Ectodermal cell (in vitro differentiated cells): ENCODE results near the gene USP54.
A peak's percentile ranks its signal among the peaks of the same experiment; 100 is the strongest.
"Not testable (repeated sequence)": the region's sequence is repeated elsewhere in the genome, so short reads cannot be mapped to it uniquely, and the experiment has no call there.

ENCODE experiments used
- H3K27ac ChIP-seq: 2 replicates; pipeline ENCODE4 v1.7.0; 2013; ENCODE audit warnings: mild to moderate bottlenecking, low read depth, low read length; ENCODE audit not compliant: insufficient read depth, poor library complexity, severe bottlenecking
- H3K27me3 ChIP-seq: 2 replicates; pipeline ENCODE4 v1.7.0; 2013; ENCODE audit warnings: mild to moderate bottlenecking, low read length; ENCODE audit not compliant: insufficient read depth, control insufficient read depth, poor library complexity, severe bottlenecking
- H3K36me3 ChIP-seq: one replicate; pipeline ENCODE4 v1.7.0; 2013; ENCODE audit warnings: low read length; ENCODE audit not compliant: control insufficient read depth, insufficient read depth
- H3K4me1 ChIP-seq: one replicate; pipeline ENCODE4 v1.7.0; 2013; ENCODE audit warnings: low read length; ENCODE audit not compliant: control insufficient read depth, insufficient read depth
- H3K4me3 ChIP-seq: 2 replicates; pipeline ENCODE4 v1.7.0; 2013; ENCODE audit warnings: low read depth, low read length, control low read depth; ENCODE audit not compliant: insufficient read depth
- H3K9me3 ChIP-seq: 2 replicates; pipeline ENCODE4 v1.7.0; 2013; ENCODE audit warnings: mild to moderate bottlenecking, low read length, moderate library complexity; ENCODE audit not compliant: control insufficient read depth
- WGBS, 2 experiments: methylation state at CpG; one replicate each; pipeline ENCODE4 v1.1.7; 2013; ENCODE audit warnings: missing lambda C conversion rate in 2 of 2; 5-methylcytosine and 5-hydroxymethylcytosine counted together

USP54 gene

DNA sequence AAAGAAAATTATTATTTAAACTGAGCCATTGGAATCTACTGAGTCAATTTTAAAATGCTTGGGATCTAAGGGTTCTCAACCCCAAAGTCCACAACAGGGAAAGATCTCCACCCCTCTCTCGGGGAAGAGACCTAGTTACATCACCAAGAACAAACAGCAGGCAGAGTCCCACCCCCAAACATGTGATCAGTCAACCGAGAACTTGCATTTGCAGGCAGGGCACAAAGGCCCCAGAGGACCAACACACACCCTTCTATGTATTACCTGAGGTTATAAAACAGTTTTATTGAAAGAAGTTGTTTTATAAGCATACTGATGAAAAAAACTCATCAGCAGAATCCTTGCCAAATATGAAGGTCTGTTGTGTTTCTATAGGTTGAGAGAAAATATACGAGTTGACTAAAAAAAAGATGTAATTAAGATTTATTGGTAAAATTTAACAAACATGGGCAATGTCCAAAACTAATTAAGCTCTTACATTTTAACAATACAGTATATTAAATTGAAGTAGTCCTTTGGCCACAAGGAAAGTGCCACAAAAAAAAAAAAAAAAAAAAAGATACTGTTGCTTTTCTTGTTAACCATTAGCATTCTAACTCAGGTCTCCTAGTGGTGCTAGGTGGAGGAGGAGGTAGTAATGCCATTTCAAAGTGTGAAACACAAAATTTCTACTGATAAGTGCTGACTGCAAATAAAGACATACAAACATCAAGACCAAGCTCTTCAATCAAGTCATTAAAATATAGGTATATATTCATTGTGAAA is 975 bp upstream of the USP54 start:
- Histone ChIP-seq H3K9me3 (no peaks in the 10 kb centered on the region), H3K4me3 (no peak overlapping the region), H3K27me3 (no peaks in the 10 kb centered on the region), H3K36me3 (no peaks in the 10 kb centered on the region), H3K27ac (peak overlapping the region; percentile 89), H3K4me1 (peaks cover 27% of the 10 kb centered on the region)
- WGBS, 2 experiments = 0 to 28% methylated on average over 2 to 3 of the region's 3 CpGs

DNA sequence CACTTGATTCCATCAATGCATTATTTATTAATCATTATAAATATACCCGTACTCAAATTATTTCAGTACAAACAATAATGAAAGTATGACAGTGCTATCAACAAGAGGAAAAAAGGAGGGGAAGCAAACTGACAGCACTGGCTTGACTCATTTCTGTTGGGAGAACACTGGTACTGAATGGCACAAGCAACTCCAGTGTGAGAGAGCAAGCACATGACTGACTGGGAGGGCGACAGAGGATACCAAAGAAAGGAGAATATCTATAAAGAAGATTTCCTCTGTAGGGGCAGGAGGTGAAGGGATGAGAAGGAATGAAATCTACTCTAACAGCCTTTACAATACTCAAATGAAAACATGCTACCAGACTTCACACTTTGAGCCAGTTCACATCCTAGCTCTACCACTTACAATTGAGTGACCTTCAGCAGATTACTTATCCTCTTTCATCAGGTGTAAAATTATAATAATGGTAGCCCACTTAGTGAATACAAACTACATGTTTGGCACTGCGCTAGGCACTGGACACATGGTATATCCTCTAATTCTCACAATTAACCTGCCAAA is 1.5 kb downstream of the USP54 start:
- 90 to 92% methylated on average over 2 to 3 of the region's 3 CpGs for WGBS, 2 experiments
- no peak overlapping the region for H3K4me3 ChIP-seq
- no peaks in the 10 kb centered on the region for H3K9me3 ChIP-seq
- peaks cover 27% of the 10 kb centered on the region for H3K4me1 ChIP-seq
- no peak overlapping the region for H3K27ac ChIP-seq
- H3K27me3 ChIP-seq = no peaks in the 10 kb centered on the region
- no peaks in the 10 kb centered on the region for H3K36me3 ChIP-seq

DNA sequence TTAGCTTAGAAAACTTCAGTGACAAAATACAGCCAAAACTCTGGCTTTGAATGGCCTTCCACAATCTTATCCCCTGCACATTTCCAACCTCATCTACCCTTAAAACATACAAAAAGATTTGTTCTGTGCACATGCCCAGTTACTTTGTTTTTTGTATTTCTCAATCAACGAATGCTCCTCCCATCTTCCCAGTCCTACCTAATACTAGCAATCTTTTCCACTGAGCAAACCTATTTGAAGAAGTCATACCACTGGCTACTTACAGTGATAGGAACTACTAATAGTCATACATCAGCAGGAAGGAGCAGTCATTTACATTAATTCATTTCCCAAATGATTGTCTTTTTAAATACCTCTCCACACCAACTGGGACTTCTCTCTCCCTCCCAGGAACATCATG is 2.5 kb downstream of the USP54 start:
- no peaks in the 10 kb centered on the region for H3K27me3 ChIP-seq
- H3K4me1 ChIP-seq = peaks cover 27% of the 10 kb centered on the region
- WGBS, 2 experiments = 90 to 96% methylated on average over 1 of the region's 1 CpG
- no peaks in the 10 kb centered on the region for H3K9me3 ChIP-seq
- no peak overlapping the region for H3K27ac ChIP-seq
- no peak overlapping the region for H3K4me3 ChIP-seq
- no peaks in the 10 kb centered on the region for H3K36me3 ChIP-seq

DNA sequence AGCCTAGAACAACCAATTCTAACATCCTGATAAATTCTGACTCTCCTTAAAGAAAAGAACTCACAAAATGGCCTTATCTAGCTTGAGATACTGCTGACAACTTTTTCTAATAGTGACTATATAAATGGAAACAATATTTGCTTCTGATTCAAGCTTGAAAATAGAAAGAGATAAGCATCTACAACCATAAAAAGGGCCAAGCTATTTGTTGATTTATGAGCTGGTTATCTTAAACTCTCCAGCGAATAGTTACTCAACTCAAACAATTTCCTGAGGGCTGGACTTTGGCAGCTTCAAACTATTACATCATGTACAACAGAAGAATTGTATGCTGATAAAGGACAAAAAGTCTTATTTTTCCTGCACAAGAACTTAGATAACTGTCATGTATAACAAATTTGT is 4.6 kb downstream of the USP54 start:
- peaks cover 24% of the 10 kb centered on the region for H3K4me1 ChIP-seq
- WGBS, 2 experiments = 94 to 100% methylated on average over 1 of the region's 1 CpG
- H3K4me3 ChIP-seq = no peak overlapping the region
- no peaks in the 10 kb centered on the region for H3K36me3 ChIP-seq
- no peaks in the 10 kb centered on the region for H3K9me3 ChIP-seq
- no peaks in the 10 kb centered on the region for H3K27me3 ChIP-seq
- H3K27ac ChIP-seq = no peak overlapping the region

DNA sequence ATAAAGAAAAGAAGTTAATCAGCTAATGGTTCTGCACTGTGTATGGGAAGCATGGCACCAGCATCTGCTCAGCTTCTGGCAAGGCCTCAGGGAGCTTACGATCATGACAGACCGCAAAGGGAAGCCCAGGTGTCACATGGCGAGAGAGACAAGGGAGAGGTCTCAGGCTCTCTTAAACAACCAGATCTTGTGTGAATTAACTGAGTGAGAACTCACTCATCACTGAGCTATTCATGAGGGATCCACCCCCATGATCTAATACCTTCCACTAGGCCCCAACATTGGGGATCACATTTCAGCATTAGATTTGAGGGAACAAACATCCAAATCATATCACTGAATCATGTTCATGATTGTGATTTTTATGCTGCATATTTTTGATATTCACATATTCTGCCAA is 5.8 kb downstream of the USP54 start:
- Histone ChIP-seq H3K36me3 (no peaks in the 10 kb centered on the region), H3K9me3 (no peaks in the 10 kb centered on the region), H3K4me1 (peaks cover 14% of the 10 kb centered on the region), H3K27me3 (no peaks in the 10 kb centered on the region), H3K27ac (no peak overlapping the region), H3K4me3 (no peak overlapping the region)
- WGBS, 2 experiments = 93 to 96% methylated on average over 3 of the region's 3 CpGs

DNA sequence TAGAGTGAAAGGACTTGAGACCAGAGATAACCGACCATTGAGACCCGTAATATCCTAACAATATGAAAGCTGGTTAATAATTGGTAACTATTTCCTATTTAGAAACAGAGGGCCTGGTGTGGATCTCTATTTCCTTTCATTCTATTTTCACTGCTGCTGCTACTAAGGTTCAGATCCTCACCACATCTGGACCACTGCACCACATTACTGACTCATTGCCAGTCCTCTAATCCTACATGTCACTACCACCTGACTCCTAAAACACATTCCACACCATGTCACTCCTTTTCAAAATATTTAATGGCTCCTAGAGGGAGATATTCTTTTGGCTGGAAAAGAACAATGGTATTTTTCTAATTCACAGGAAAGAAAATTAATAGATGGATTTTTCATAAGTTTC is 6.4 kb downstream of the USP54 start:
- no peaks in the 10 kb centered on the region for H3K9me3 ChIP-seq
- whole genome bisulfite sequencing, 2 experiments = 100% methylated on average over 2 of the region's 2 CpGs
- H3K4me3 ChIP-seq = no peak overlapping the region
- H3K4me1 ChIP-seq = peaks cover 8% of the 10 kb centered on the region
- H3K27me3 ChIP-seq = no peaks in the 10 kb centered on the region
- H3K36me3 ChIP-seq = no peaks in the 10 kb centered on the region
- H3K27ac ChIP-seq = no peak overlapping the region

DNA sequence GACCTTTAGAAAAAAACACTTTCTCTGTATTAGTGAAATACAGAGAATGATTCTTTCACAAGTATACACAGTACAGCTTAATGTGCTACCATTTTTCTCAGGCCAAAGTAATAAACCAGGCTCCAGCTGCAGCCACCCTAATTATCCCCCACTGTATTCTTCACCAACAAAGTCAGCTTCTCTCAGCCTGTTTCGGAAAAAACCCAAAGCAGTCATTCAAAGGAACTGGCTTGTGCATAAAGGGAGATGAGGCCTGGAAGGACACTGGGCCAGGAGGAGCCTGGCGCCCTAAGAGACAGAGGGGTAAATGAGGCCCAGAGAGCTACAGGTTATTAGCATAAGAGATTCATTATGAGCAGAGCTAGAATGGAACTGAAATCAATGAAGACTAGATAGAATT is 9.2 kb downstream of the USP54 start:
- Histone ChIP-seq H3K9me3 (no peaks in the 10 kb centered on the region), H3K27me3 (no peaks in the 10 kb centered on the region), H3K4me1 (peaks cover 5% of the 10 kb centered on the region), H3K36me3 (no peaks in the 10 kb centered on the region), H3K4me3 (no peak overlapping the region), H3K27ac (peak overlapping the region; percentile 72)
- WGBS, 2 experiments = 66 to 79% methylated on average over 2 of the region's 2 CpGs

DNA sequence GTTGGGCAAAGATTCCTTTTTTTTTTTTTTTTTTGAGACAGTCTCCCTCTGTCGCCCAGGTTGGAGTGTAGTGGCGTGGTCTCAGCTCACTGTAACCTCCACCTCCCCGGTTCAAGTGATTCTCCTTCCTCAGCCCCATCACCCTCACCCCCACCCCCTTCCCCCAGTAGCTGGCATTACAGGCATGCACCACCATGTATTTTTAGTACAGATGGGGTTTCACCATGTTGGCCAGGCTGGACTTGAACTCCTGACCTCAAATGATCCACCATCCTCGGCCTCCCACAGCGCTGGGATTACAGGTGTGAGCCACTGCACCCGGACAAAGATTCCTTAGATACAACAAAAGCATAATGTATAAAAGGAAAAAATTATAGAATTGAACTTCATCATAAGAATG is 12.2 kb downstream of the USP54 start:
- H3K27me3 ChIP-seq, H3K4me1 ChIP-seq, H3K27ac ChIP-seq, H3K36me3 ChIP-seq, H3K9me3 ChIP-seq, H3K4me3 ChIP-seq: not testable (repeated sequence)
- WGBS, 2 experiments = 86 to 96% methylated on average over 5 of the region's 6 CpGs

DNA sequence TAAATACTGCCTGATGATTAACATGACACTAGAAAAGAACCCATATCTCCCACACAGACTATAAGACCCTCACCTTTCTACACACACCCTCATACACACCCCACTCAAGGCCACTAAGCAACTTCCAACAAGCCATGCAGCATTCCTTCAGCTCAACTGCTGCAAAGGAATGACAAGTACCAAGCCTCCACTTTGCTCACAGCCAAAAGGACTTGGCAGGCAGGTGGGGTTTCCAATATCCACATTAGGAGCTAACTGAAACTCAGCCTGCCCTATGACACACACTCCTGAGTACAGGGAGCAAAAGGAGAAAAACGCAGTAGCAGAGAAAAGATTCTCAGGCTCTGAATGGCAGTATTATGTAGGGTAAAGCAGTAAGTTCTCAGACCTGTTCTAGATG is 13.4 kb downstream of the USP54 start:
- Histone ChIP-seq H3K27me3 (no peaks in the 10 kb centered on the region), H3K9me3 (no peaks in the 10 kb centered on the region), H3K4me3 (no peak overlapping the region), H3K36me3 (peaks cover 4% of the 10 kb centered on the region), H3K4me1 (peaks cover 5% of the 10 kb centered on the region), H3K27ac (no peak overlapping the region)
- WGBS, 2 experiments = 83 to 94% methylated on average over 1 of the region's 1 CpG

DNA sequence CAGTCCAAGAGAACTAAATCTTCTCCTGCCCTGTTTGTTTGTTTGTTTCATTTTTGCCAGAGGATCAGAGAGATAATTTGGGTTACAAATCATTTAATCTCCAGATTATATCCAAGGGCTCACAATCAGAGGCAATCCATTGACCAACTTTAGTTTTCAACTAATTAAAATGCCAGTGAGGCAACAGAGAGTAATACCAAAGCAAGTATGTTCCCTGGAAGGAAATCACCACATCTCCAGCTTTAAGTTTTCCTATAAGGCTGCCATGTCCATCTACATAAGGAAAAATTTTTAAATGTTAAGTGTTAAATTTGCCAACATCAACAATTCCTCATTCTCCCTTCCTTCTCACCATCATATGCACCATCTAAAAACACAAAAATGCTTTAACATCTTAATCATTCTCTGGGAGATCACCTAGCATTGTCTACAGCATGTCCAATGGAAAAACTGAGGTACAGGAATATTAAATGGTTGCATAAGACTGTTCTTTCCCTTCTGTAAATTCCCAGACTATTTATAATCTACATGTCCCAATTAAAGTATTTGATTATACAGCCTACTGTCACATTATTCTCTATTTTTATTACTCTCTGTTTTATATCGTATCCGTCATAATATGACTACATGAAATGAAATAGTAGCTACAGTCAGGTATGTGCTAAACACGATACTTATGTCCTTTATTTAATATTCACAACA is 14.1 kb downstream of the USP54 start:
- Histone ChIP-seq H3K4me1 (peaks cover 3% of the 10 kb centered on the region), H3K27ac (no peak overlapping the region), H3K36me3 (peaks cover 5% of the 10 kb centered on the region), H3K27me3 (no peaks in the 10 kb centered on the region), H3K4me3 (no peak overlapping the region), H3K9me3 (no peaks in the 10 kb centered on the region)
- 97% methylated on average over 3 of the region's 3 CpGs; no CpG with 5 or more reads in 1 of the 2 experiments for WGBS, 2 experiments
